ENCODE measurements around the gene ANTXR1. TPM values are rescaled to one million over a fixed set of nuclear protein-coding genes. Genes with fewer than 3 reads are reported as not detected.

ANTXR1 gene
- total RNA-seq, 1 experiment from 2014 or later, result 37.3 TPM

GRCh38 chr2:69221512-69221911 lies 208.5 kb downstream of the ANTXR1 start:
- H2BK20ac ChIP-seq (ENCODE audit: low read depth, low read length, poor library complexity, severe bottlenecking), result no peak overlapping the region
- peaks cover 0 to 2% (median 2%) of the 10 kb centered on the region in 3 experiments; a peak in 4 of 7 replicates for H3K36me3 Mint-ChIP-seq (ENCODE audit: insufficient read depth in 1 of 3, low read depth in 3 of 3)
- H3K27ac ChIP-seq (ENCODE audit: insufficient read length, low read depth, low read length), result no peak overlapping the region
- no peak overlapping the region for H2AK5ac ChIP-seq (ENCODE audit: insufficient read length, low read length)
- H4K8ac ChIP-seq (replicated peaks; ENCODE audit: insufficient read length, low read depth, low read length), result no peak overlapping the region
- no peaks in the 10 kb centered on the region for H3K23me2 ChIP-seq (ENCODE audit: insufficient read length, low read depth, low read length, poor library complexity, severe bottlenecking)
- no peak overlapping the region for H3K56ac ChIP-seq (ENCODE audit: insufficient read length, low read depth, low read length)
- no peaks in the 10 kb centered on the region for H3K27me3 Mint-ChIP-seq (ENCODE audit: low read depth)
- no peak overlapping the region for H3K14ac ChIP-seq (ENCODE audit: insufficient read depth, low read length)
- no peaks in the 10 kb centered on the region for H3K79me1 ChIP-seq (ENCODE audit: insufficient read depth, low read depth, low read length, poor library complexity, severe bottlenecking)
- TF ChIP-seq CTCF (conservative IDR thresholded peaks at IDR 0.05), result no peak
- no peaks in the 10 kb centered on the region for H4K20me1 ChIP-seq (ENCODE audit: control insufficient read depth, insufficient read depth, insufficient read length)
- H3T11ph ChIP-seq (ENCODE audit: low read length), result no peak overlapping the region
- no peak overlapping the region for H2BK12ac ChIP-seq (ENCODE audit: insufficient read length, low read depth, low read length)
- H3K4me1 ChIP-seq (ENCODE audit: insufficient read depth, low read length), result no peaks in the 10 kb centered on the region; the same call in 1 of the 2 replicates
- H3K18ac ChIP-seq (ENCODE audit: insufficient read length, low read depth, low read length), result no peak overlapping the region
- no peak overlapping the region for H4K5ac ChIP-seq (ENCODE audit: insufficient read length, low read depth, low read length)
- H3K23ac ChIP-seq (ENCODE audit: insufficient read length, low read depth, low read length), result no peak overlapping the region
- no peak overlapping the region for H2BK5ac ChIP-seq (ENCODE audit: insufficient read length, low read length)
- no peak overlapping the region for H3K27ac Mint-ChIP-seq
- H3K27me3 ChIP-seq (ENCODE audit: insufficient read depth, low read length), result no peaks in the 10 kb centered on the region
- H2BK15ac ChIP-seq (ENCODE audit: low read depth, low read length), result no peak overlapping the region
- no peak overlapping the region for H3K4me2 ChIP-seq (ENCODE audit: insufficient read depth, insufficient read length, low read length)
- no peak overlapping the region for H3K9ac ChIP-seq (ENCODE audit: extremely low read depth, insufficient read length, low read length)
- peaks cover 7 to 12% of the 10 kb centered on the region in 2 experiments for H3K4me1 Mint-ChIP-seq
- H2AFZ ChIP-seq (ENCODE audit: low read length), result no peak overlapping the region
- H3K9me3 Mint-ChIP-seq, result no peaks in the 10 kb centered on the region
- H3K9me3 ChIP-seq (ENCODE audit: control insufficient read depth, low read depth, low read length), result no peaks in the 10 kb centered on the region
- H3K79me2 ChIP-seq (ENCODE audit: insufficient read depth, low read length), result no peaks in the 10 kb centered on the region
- no peak overlapping the region; a peak in 1 of 5 replicates for H3K4me3 Mint-ChIP-seq
- H3K4ac ChIP-seq (ENCODE audit: low read depth, low read length), result no peak overlapping the region
- no peak for DNase-seq
- H2BK120ac ChIP-seq (ENCODE audit: low read depth, low read length, poor library complexity, severe bottlenecking), result no peak overlapping the region
- no peak overlapping the region for H4K91ac ChIP-seq (ENCODE audit: insufficient read length, low read depth, low read length)
